Naive B cell (primary cell): ENCODE data around the gene GGPS1. TPM values are rescaled to one million over a fixed set of nuclear protein-coding genes. Genes with fewer than 3 reads are reported as not detected.

ENCODE experiments used
- polyA plus RNA-seq, 6 donors: library from polyadenylated mRNA; unstranded; fragments of 300-500 nt; fragmentation: Illumina TruSeq; gene quantifications; one replicate each; pipeline ENCODE4 v1.2.3, GENCODE V29; 2021; ENCODE audit warnings: low read depth in 6 of 6

The GGPS1 gene
- polyA plus RNA-seq, 6 donors from 2014 or later: 36.2 to 72.9 (median 64.0) TPM

Other genes starting within 250 kb of the GGPS1 start
- 10 to 100 TPM; 41.0 to 47.9 (median 45.5) TPM for gene TOMM20, start 199.7 kb upstream of the GGPS1 start, polyA plus RNA-seq
- gene RBM34, start 167.3 kb upstream of the GGPS1 start, polyA plus RNA-seq: 10 to 100 TPM; 35.0 to 73.8 (median 69.7) TPM
- 100 to 1,000 TPM in 1 of 6 donors, 10 to 100 TPM in 5; 22.5 to 100 (median 59.7) TPM for gene ARID4B, start 391 bp upstream of the GGPS1 start, polyA plus RNA-seq
- gene TBCE, start 38.9 kb downstream of the GGPS1 start, polyA plus RNA-seq: 10 to 100 TPM in 5 of 6 donors, 1 to 10 TPM in 1; 8.5 to 23.7 (median 13.3) TPM
- 10 to 100 TPM in 1 of 6 donors, 1 to 10 TPM in 5; 4.8 to 13.6 (median 6.6) TPM for gene B3GALNT2, start 175.9 kb downstream of the GGPS1 start, polyA plus RNA-seq